ENCODE measurements around the gene CAMSAP2. TPM values are rescaled to one million over a fixed set of nuclear protein-coding genes. Genes with fewer than 3 reads are reported as not detected.
"Not testable (repeated sequence)": the region's sequence is repeated elsewhere in the genome, so short reads cannot be mapped to it uniquely, and the experiment has no call there.

The CAMSAP2 gene
- total and polyA plus RNA-seq, 2 experiments from 2014 or later: 9.3 to 32.9 TPM

DNA sequence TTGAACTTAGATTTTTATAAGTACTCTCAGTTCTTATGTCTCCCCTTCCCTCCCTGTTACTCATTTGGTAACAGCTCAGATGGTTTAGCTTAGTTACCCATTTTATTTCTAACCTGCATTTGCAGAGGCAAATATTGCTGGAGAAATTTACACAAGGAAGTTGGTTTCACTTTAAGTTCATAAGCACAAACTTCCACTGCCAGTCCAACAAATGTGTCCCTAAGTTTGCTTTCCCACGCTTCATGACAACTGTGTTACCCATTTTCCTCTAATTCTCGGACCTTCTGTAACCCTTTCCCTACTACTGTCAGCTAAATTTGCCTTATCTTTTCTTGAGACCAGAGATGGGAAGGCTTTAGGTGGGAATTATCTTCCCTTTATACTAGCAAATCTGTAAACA lies 70.2 kb downstream of the CAMSAP2 start:
- Histone ChIP-seq H3K4me3 (no peak overlapping the region), H3K9me3 (ENCODE audit: low read depth) (no peaks in the 10 kb centered on the region)
- TF ChIP-seq EZH2phosphoT487 (IDR thresholded peaks at IDR 0.05; ENCODE audit: low read depth, severe bottlenecking, unreplicated experiment): no peak
- TF ChIP-seq, protein P1, sequence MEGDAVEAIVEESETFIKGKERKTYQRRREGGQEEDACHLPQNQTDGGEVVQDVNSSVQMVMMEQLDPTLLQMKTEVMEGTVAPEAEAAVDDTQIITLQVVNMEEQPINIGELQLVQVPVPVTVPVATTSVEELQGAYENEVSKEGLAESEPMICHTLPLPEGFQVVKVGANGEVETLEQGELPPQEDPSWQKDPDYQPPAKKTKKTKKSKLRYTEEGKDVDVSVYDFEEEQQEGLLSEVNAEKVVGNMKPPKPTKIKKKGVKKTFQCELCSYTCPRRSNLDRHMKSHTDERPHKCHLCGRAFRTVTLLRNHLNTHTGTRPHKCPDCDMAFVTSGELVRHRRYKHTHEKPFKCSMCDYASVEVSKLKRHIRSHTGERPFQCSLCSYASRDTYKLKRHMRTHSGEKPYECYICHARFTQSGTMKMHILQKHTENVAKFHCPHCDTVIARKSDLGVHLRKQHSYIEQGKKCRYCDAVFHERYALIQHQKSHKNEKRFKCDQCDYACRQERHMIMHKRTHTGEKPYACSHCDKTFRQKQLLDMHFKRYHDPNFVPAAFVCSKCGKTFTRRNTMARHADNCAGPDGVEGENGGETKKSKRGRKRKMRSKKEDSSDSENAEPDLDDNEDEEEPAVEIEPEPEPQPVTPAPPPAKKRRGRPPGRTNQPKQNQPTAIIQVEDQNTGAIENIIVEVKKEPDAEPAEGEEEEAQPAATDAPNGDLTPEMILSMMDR (IDR thresholded peaks at IDR 0.05; ENCODE audit: poor library complexity): no peak
- TF ChIP-seq EZH2 (IDR thresholded peaks at IDR 0.05; ENCODE audit: borderline replicate concordance): no peak

DNA sequence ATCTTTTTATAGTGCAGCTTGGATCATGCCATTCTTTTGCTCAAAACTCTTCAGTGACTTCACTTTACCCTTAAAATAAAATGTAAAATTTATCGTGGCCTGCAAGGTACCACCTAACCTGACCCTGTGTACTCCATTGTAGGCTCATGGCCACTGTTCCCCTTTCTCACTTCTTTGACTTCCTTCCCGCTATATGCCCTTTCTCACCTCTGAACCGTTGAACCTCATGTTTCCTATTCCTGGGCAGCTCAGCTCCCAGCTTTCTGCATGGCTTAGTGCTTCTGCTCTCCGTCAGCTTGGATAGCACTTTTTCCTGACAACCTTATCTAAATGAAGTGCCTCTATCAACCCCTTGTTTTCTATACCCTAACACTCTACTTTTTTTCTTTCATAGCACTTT lies 73.0 kb downstream of the CAMSAP2 start:
- no peak overlapping the region for H3K27ac ChIP-seq
- no peak for TF ChIP-seq EZH2phosphoT487 (IDR thresholded peaks at IDR 0.05; ENCODE audit: low read depth, severe bottlenecking, unreplicated experiment)
- TF ChIP-seq EZH2 (IDR thresholded peaks at IDR 0.05; ENCODE audit: borderline replicate concordance): no peak
- TF ChIP-seq, protein P1 (IDR thresholded peaks at IDR 0.05; ENCODE audit: poor library complexity): no peak
- peaks cover 8% of the 10 kb centered on the region for H3K79me2 ChIP-seq
- no peak for DNase-seq (ENCODE audit: low spot score)
- H3K4me1 ChIP-seq (ENCODE audit: insufficient read depth): no peaks in the 10 kb centered on the region
- WGBS (ENCODE audit: low lambda C conversion rate, missing lambda C conversion rate): 80% methylated on average over 4 of the region's 4 CpGs
- H4K20me1 ChIP-seq (ENCODE audit: insufficient read depth, poor library complexity, severe bottlenecking): no peaks in the 10 kb centered on the region
- no peaks in the 10 kb centered on the region for H3K9me3 ChIP-seq (ENCODE audit: low read depth)
- H3K36me3 ChIP-seq (replicated peaks; ENCODE audit: insufficient read depth, low read depth): no peaks in the 10 kb centered on the region
- H3K27me3 ChIP-seq: no peaks in the 10 kb centered on the region
- no peak overlapping the region for H2AFZ ChIP-seq
- H3K4me3 ChIP-seq: no peak overlapping the region
- no peaks in the 10 kb centered on the region for H3K9me2 ChIP-seq (replicated peaks; ENCODE audit: insufficient read depth)
- no peak overlapping the region for H3K4me2 ChIP-seq

More for the DNA sequence above, 70.2 kb downstream of the CAMSAP2 start:
- no peak overlapping the region for H2AFZ ChIP-seq
- WGBS (ENCODE audit: low lambda C conversion rate, missing lambda C conversion rate): 89% methylated on average over 2 of the region's 2 CpGs
- no peak overlapping the region for H3K27ac ChIP-seq
- H3K27me3 ChIP-seq: no peaks in the 10 kb centered on the region
- H3K4me2 ChIP-seq: no peak overlapping the region
- H3K9me2 ChIP-seq (replicated peaks; ENCODE audit: insufficient read depth): no peaks in the 10 kb centered on the region
- H3K36me3 ChIP-seq (replicated peaks; ENCODE audit: insufficient read depth, low read depth): no peaks in the 10 kb centered on the region
- H3K4me1 ChIP-seq (ENCODE audit: insufficient read depth): no peaks in the 10 kb centered on the region
- peaks cover 28% of the 10 kb centered on the region for H3K79me2 ChIP-seq
- no peak for DNase-seq (ENCODE audit: low spot score)
- peaks cover 6% of the 10 kb centered on the region for H4K20me1 ChIP-seq (ENCODE audit: insufficient read depth, poor library complexity, severe bottlenecking)

DNA sequence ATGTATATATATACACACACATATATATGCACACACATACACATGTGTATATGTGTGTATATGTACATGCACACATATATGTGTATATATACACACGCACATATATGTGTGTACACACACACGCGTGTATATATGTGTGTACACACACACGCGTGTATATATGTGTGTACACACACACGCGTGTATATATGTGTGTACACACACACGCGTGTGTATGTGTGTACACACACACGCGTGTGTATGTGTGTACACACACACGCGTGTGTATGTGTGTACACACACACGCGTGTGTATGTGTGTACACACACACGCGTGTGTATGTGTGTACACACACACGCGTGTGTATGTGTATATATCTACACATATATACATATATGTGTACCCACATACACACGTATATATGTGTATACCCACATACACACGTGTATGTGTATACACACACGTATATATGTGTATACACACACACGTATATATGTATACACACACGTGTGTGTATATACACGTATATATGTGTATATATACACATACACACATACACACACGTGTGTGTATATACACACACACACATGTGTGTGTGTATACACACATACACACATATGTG lies 78.0 kb downstream of the CAMSAP2 start:
- not testable (repeated sequence) for H3K4me1 ChIP-seq (ENCODE audit: insufficient read depth); H3K79me2 ChIP-seq; H3K27me3 ChIP-seq; H3K27ac ChIP-seq; DNase-seq (ENCODE audit: low spot score); H2AFZ ChIP-seq; H3K9me3 ChIP-seq (ENCODE audit: low read depth); H4K20me1 ChIP-seq (ENCODE audit: insufficient read depth, poor library complexity, severe bottlenecking); H3K36me3 ChIP-seq (replicated peaks; ENCODE audit: insufficient read depth, low read depth); H3K4me3 ChIP-seq; H3K9me2 ChIP-seq (replicated peaks; ENCODE audit: insufficient read depth); H3K4me2 ChIP-seq
- WGBS (ENCODE audit: low lambda C conversion rate, missing lambda C conversion rate): 94% methylated on average over 17 of the region's 26 CpGs

DNA sequence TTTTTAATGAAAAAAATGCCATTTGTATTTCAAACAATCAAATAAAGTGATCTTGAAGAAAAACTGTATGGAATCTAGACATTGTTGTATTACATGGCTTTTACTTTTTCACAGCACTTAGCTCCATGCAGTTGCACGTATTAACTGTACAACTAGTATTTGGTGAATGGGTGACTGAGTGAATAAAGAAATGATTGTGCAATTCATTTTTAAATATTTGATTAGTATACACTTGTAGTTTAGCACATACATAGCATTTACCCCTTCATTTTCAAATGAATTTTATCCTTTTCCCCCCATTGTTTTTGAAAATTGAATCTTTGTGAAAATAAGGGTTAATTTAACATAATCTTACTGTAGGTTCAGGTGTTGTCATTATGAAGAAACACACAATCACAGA lies 79.6 kb downstream of the CAMSAP2 start:
- no peak for DNase-seq (ENCODE audit: low spot score)
- TF ChIP-seq, protein P1 (IDR thresholded peaks at IDR 0.05; ENCODE audit: poor library complexity): no peak
- TF ChIP-seq EZH2 (IDR thresholded peaks at IDR 0.05; ENCODE audit: borderline replicate concordance): no peak
- no peak for TF ChIP-seq EZH2phosphoT487 (IDR thresholded peaks at IDR 0.05; ENCODE audit: low read depth, severe bottlenecking, unreplicated experiment)
- no peaks in the 10 kb centered on the region for H3K4me1 ChIP-seq (ENCODE audit: insufficient read depth)
- peaks cover 6% of the 10 kb centered on the region for H3K79me2 ChIP-seq
- no peaks in the 10 kb centered on the region for H3K9me3 ChIP-seq (ENCODE audit: low read depth)
- no peaks in the 10 kb centered on the region for H3K9me2 ChIP-seq (replicated peaks; ENCODE audit: insufficient read depth)
- H4K20me1 ChIP-seq (ENCODE audit: insufficient read depth, poor library complexity, severe bottlenecking): no peaks in the 10 kb centered on the region
- no peak overlapping the region for H3K4me2 ChIP-seq
- H3K27ac ChIP-seq: no peak overlapping the region
- H2AFZ ChIP-seq: no peak overlapping the region
- WGBS (ENCODE audit: low lambda C conversion rate, missing lambda C conversion rate): 90% methylated on average over 1 of the region's 1 CpG
- no peaks in the 10 kb centered on the region for H3K27me3 ChIP-seq
- no peak overlapping the region for H3K4me3 ChIP-seq
- H3K36me3 ChIP-seq (replicated peaks; ENCODE audit: insufficient read depth, low read depth): no peaks in the 10 kb centered on the region
